ENCODE results near the gene ARHGAP12.

DNA sequence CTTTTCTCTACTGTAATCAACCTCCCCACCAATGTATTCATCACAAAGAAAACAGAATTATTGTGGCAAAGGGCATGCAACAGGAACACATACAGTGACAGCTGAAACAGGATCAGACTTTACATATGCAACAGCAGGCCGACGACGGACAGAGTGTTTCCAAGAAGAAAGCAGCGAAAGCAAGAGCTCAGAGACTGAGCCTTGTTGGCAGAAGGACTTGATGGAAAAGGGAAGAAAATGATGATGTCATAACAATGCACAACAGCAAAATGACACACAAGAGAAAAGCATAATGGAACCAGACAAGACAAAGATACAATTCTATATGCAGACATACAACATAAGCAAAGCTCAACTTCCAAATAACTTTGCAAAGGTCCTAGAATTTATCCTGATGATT, 106.5 kb downstream of the ARHGAP12 start:
- TF ChIP-seq, protein P1, sequence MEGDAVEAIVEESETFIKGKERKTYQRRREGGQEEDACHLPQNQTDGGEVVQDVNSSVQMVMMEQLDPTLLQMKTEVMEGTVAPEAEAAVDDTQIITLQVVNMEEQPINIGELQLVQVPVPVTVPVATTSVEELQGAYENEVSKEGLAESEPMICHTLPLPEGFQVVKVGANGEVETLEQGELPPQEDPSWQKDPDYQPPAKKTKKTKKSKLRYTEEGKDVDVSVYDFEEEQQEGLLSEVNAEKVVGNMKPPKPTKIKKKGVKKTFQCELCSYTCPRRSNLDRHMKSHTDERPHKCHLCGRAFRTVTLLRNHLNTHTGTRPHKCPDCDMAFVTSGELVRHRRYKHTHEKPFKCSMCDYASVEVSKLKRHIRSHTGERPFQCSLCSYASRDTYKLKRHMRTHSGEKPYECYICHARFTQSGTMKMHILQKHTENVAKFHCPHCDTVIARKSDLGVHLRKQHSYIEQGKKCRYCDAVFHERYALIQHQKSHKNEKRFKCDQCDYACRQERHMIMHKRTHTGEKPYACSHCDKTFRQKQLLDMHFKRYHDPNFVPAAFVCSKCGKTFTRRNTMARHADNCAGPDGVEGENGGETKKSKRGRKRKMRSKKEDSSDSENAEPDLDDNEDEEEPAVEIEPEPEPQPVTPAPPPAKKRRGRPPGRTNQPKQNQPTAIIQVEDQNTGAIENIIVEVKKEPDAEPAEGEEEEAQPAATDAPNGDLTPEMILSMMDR (IDR thresholded peaks at IDR 0.05; ENCODE audit: insufficient read depth, low read length, poor library complexity, severe bottlenecking), result no peak
- TF ChIP-seq EZH2phosphoT487 (conservative IDR thresholded peaks at IDR 0.05; ENCODE audit: low read length), result no peak

Measured in SU-DHL-6 (cell line).